ENCODE results near the gene MYL6.
"Not testable (repeated sequence)": the region's sequence is repeated elsewhere in the genome, so short reads cannot be mapped to it uniquely, and the experiment has no call there.

Gene MYL6

GRCh38 chr12:56193025-56193578 lies 34.9 kb downstream of the MYL6 start:
- peak; percentile 69 for DNase-seq

GRCh38 chr12:56196818-56197550 lies 38.8 kb downstream of the MYL6 start:
- not testable (repeated sequence) for DNase-seq

GRCh38 chr12:56197921-56198635 lies 39.9 kb downstream of the MYL6 start:
- no peak for DNase-seq

- no peak for DNase-seq
Observed at GRCh38 chr12:56198836-56199235, 40.7 kb downstream of the MYL6 start.

- DNase-seq: no peak
Observed at GRCh38 chr12:56202366-56202765, 44.2 kb downstream of the MYL6 start.

- no peak for DNase-seq
Observed at GRCh38 chr12:56202838-56203237, 44.7 kb downstream of the MYL6 start.

GRCh38 chr12:56204275-56204674 lies 46.1 kb downstream of the MYL6 start:
- no peak for DNase-seq

GRCh38 chr12:56205445-56205844 lies 47.3 kb downstream of the MYL6 start:
- no peak for DNase-seq

GRCh38 chr12:56206452-56207166 lies 48.5 kb downstream of the MYL6 start:
- peak; percentile 38 for DNase-seq

GRCh38 chr12:56208006-56208405 lies 49.8 kb downstream of the MYL6 start:
- DNase-seq: no peak

All from activated CD4-positive, alpha-beta T cell treated with anti-CD3 and anti-CD28 coated beads, Interleukin-2, amount 50 U/mL, for 1 hour (primary cell).